Neural progenitor cell (in vitro differentiated cells): ENCODE data around the gene ARMC6. TPM values are rescaled to one million over a fixed set of nuclear protein-coding genes. Genes with fewer than 3 reads are reported as not detected.
A peak's percentile ranks its signal among the peaks of the same experiment; 100 is the strongest.

Experiments used
- DNase-seq: peaks from one replicate; pipeline ENCODE4 v3.0.0-alpha.2; 2016; ENCODE audit warnings: low spot score
- H2AFZ ChIP-seq: fragments of 200-600 bp; sonication (generic); replicated peaks from 2 replicates; pipeline ENCODE4 v1.6.1; 2016; ENCODE audit warnings: antibody characterized with exemption
- H3F3A ChIP-seq: fragments of 200-600 bp; sonication (generic); 2 replicates; pipeline ENCODE4 v1.6.1; 2016; ENCODE audit warnings: antibody characterized with exemption, low read depth
- H3K27ac ChIP-seq: fragments of 200-600 bp; sonication (generic); 2 replicates; pipeline ENCODE4 v1.5.1; 2016; ENCODE audit warnings: mild to moderate bottlenecking
- H3K27me3 ChIP-seq: fragments of 200-600 bp; sonication (generic); 2 replicates; pipeline ENCODE4 v1.6.1; 2016; ENCODE audit warnings: mild to moderate bottlenecking, moderate library complexity
- H3K36me3 ChIP-seq: fragments of 200-600 bp; sonication (generic); 2 replicates; pipeline ENCODE4 v1.5.1; 2016
- H3K4me1 ChIP-seq: fragments of 200-600 bp; sonication (generic); 2 replicates; pipeline ENCODE4 v1.6.1; 2016; ENCODE audit warnings: mixed run types
- H3K4me2 ChIP-seq: fragments of 200-600 bp; sonication (generic); 2 replicates; pipeline ENCODE4 v1.6.1; 2016
- H3K4me3 ChIP-seq: fragments of 200-600 bp; sonication (generic); 2 replicates; pipeline ENCODE4 v1.5.1; 2016
- H3K79me2 ChIP-seq: fragments of 200-600 bp; sonication (generic); 2 replicates; pipeline ENCODE4 v1.6.1; 2016; ENCODE audit warnings: low read depth
- H3K9ac ChIP-seq: fragments of 200-600 bp; sonication (generic); 2 replicates; pipeline ENCODE4 v1.6.1; 2016
- H3K9me3 ChIP-seq: fragments of 200-600 bp; sonication (generic); 2 replicates; pipeline ENCODE4 v1.5.1; 2016; ENCODE audit warnings: low read depth
- H4K20me1 ChIP-seq: fragments of 200-600 bp; sonication (generic); 2 replicates; pipeline ENCODE4 v1.6.1; 2016; ENCODE audit warnings: low read depth
- H3K27ac Mint-ChIP-seq: 3 replicates; pipeline ENCODE4 v1.8.0; 2021; ENCODE audit warnings: mixed read lengths
- H3K27me3 Mint-ChIP-seq: 2 replicates; pipeline ENCODE4 v1.8.0; 2022; ENCODE audit warnings: low read depth, mild to moderate bottlenecking, inconsistent platforms, moderate library complexity, mixed read lengths; ENCODE audit not compliant: insufficient read depth
- H3K36me3 Mint-ChIP-seq: 3 replicates; pipeline ENCODE4 v1.8.0; 2021; ENCODE audit warnings: mixed read lengths
- H3K4me1 Mint-ChIP-seq: 3 replicates; pipeline ENCODE4 v1.8.0; 2021; ENCODE audit warnings: mixed read lengths
- H3K4me3 Mint-ChIP-seq: 3 replicates; pipeline ENCODE4 v1.8.0; 2021; ENCODE audit warnings: mild to moderate bottlenecking, moderate library complexity, mixed read lengths
- H3K9me3 Mint-ChIP-seq: 3 replicates; pipeline ENCODE4 v1.8.0; 2020; ENCODE audit warnings: mixed read lengths
- CTCF ChIP-seq: fragments of 200-600 bp; sonication (generic); IDR thresholded peaks from 2 replicates; pipeline ENCODE4 v1.5.1; 2017; ENCODE audit warnings: antibody characterized with exemption, mild to moderate bottlenecking
- EZH2 ChIP-seq: fragments of 200-600 bp; sonication (generic); IDR thresholded peaks from 2 replicates; pipeline ENCODE4 v1.6.1; 2017; ENCODE audit warnings: antibody characterized with exemption, mild to moderate bottlenecking, moderate library complexity
- EZH2phosphoT487 ChIP-seq: fragments of 200-600 bp; sonication (generic); IDR thresholded peaks from 2 replicates; pipeline ENCODE4 v1.6.1; 2017; ENCODE audit warnings: antibody characterized with exemption
- total RNA-seq: library from RNA; depleted of rRNA; stranded (reverse); fragments of >200 nt; gene quantifications from 2 replicates; pipeline ENCODE4 v1.2.3, GENCODE V29; 2015; ENCODE audit warnings: low replicate concordance

Gene ARMC6
- total RNA-seq, 1 donor from 2014 or later, result 18.1 TPM

GRCh38 chr19:19054315-19054938 is 21.0 kb downstream of the ARMC6 start:
- Histone ChIP-seq H2AFZ (no peak overlapping the region), H3K9me3 (no peaks in the 10 kb centered on the region), H3F3A (no peaks in the 10 kb centered on the region), H4K20me1 (no peaks in the 10 kb centered on the region), H3K79me2 (no peaks in the 10 kb centered on the region), H3K9ac (no peak overlapping the region), H3K4me2 (no peak overlapping the region), H3K36me3 (no peaks in the 10 kb centered on the region), H3K4me1 (no peaks in the 10 kb centered on the region), H3K4me3 (no peak overlapping the region), H3K27ac (no peak overlapping the region), H3K27me3 (no peaks in the 10 kb centered on the region)
- Mint-ChIP-seq H3K9me3 (no peaks in the 10 kb centered on the region), H3K4me1 (no peaks in the 10 kb centered on the region), H3K4me3 (peak overlapping the region; percentile 35), H3K27me3 (peaks cover 4% of the 10 kb centered on the region), H3K36me3 (peaks cover 8% of the 10 kb centered on the region), H3K27ac (peak overlapping the region; percentile 53)
- no peak for DNase-seq
- no peak for TF ChIP-seq EZH2phosphoT487
- no peak for TF ChIP-seq CTCF
- TF ChIP-seq EZH2, result no peak

DNA sequence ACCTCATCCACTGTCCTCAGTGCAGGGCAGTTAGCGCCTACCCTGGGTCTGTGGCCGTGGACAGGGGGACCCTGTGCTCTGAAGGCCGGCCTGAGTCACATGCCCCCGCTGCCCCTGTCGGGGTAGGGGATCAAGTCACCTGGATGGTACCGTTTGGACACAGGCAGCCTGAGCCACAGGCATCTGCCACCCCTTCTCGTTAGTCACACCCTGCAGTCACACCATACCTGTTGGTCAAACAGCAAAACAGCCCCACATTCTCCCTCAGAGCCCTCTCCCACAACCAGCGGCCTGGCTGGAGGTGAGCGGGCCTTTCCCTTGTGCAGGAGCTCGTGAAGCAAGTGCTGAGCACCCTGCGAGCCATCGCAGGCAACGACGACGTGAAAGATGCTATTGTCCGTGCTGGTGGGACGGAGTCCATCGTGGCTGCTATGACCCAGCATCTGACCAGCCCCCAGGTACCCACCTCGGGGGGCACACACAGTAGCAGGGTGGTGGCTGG is 21.6 kb downstream of the ARMC6 start:
- H2AFZ ChIP-seq, result no peak overlapping the region
- no peaks in the 10 kb centered on the region for H3K79me2 ChIP-seq
- Mint-ChIP-seq H3K9me3 (no peaks in the 10 kb centered on the region), H3K4me1 (no peaks in the 10 kb centered on the region), H3K36me3 (peaks cover 9% of the 10 kb centered on the region), H3K4me3 (no peak overlapping the region), H3K27me3 (peaks cover 6% of the 10 kb centered on the region), H3K27ac (no peak overlapping the region)
- H3K27me3 ChIP-seq, result no peaks in the 10 kb centered on the region
- H3F3A ChIP-seq, result no peaks in the 10 kb centered on the region
- no peak for TF ChIP-seq EZH2phosphoT487
- TF ChIP-seq CTCF, result no peak
- TF ChIP-seq EZH2, result no peak
- no peaks in the 10 kb centered on the region for H3K36me3 ChIP-seq
- no peak overlapping the region for H3K4me2 ChIP-seq
- no peak overlapping the region for H3K27ac ChIP-seq
- no peak overlapping the region for H3K9ac ChIP-seq
- H3K4me1 ChIP-seq, result no peaks in the 10 kb centered on the region
- no peak for DNase-seq
- H4K20me1 ChIP-seq, result no peaks in the 10 kb centered on the region
- no peaks in the 10 kb centered on the region for H3K9me3 ChIP-seq
- H3K4me3 ChIP-seq, result no peak overlapping the region

GRCh38 chr19:19055701-19056100 is 22.3 kb downstream of the ARMC6 start:
- Histone ChIP-seq H3K9ac (no peak overlapping the region), H3K9me3 (no peaks in the 10 kb centered on the region), H2AFZ (no peak overlapping the region), H3K79me2 (no peaks in the 10 kb centered on the region), H3K27me3 (no peaks in the 10 kb centered on the region), H3F3A (no peaks in the 10 kb centered on the region), H4K20me1 (no peaks in the 10 kb centered on the region), H3K27ac (no peak overlapping the region), H3K36me3 (no peaks in the 10 kb centered on the region), H3K4me2 (no peak overlapping the region), H3K4me1 (no peaks in the 10 kb centered on the region), H3K4me3 (no peak overlapping the region)
- Mint-ChIP-seq H3K4me1 (no peaks in the 10 kb centered on the region), H3K36me3 (peaks cover 9% of the 10 kb centered on the region), H3K27ac (no peak overlapping the region), H3K27me3 (peaks cover 6% of the 10 kb centered on the region), H3K9me3 (no peaks in the 10 kb centered on the region), H3K4me3 (no peak overlapping the region)
- no peak for DNase-seq
- TF ChIP-seq EZH2 (no peak), EZH2phosphoT487 (no peak), CTCF (no peak)
